Inflammatory macrophage treated with lipopolysaccharide for 4 hours (primary cell): ENCODE measurements around the gene RBM22.
A peak's percentile ranks its signal among the peaks of the same experiment; 100 is the strongest.
"Not testable (repeated sequence)": the region's sequence is repeated elsewhere in the genome, so short reads cannot be mapped to it uniquely, and the experiment has no call there.

Source experiments
- DNase-seq: peaks from one replicate; pipeline ENCODE4 v3.0.0-alpha.2; 2020

The RBM22 gene

GRCh38 chr5:150700594-150701377 is at the start of gene RBM22:
Gene RBM22, minus strand, starts transcription at chr5:150701062. Its CDS starts 77 bp downstream, at chr5:150700985.
- DNase-seq, result peak; percentile 92

DNA sequence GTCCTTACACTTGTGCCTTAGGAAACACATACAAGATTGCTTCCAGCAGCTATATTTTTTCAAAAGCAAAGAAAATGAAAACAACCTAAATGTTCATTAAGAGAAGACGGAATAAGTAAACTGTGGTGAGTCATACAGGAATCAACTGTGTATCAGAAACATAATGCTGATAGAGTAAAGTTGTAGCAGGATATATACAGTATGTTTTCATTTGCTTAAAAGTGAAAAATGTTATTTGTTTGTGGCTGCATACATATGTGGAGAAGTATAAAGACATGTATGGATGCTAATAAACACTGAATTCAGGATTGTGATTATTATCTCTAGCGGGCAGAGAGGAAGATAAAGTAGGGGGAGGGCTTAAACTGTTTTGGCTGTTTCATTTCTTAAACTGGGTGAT is 49.6 kb upstream of the RBM22 start:
- DNase-seq, result no peak

DNA sequence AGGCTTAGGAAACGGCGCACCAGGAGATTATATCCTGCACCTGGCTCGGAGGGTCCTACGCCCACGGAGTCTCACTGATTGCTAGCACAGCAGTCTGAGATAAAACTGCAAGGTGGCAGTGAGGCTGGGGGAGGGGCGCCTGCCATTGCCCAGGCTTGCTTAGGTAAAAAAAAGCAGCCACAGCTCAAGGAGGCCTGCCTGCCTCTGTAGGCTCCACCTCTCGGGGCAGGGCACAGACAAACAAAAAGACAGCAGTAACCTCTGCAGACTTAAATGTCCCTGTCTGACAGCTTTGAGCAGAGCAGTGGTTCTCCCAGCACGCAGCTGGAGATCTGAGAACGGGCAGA is 42.3 kb upstream of the RBM22 start:
- not testable (repeated sequence) for DNase-seq

GRCh38 chr5:150742455-150743141 is 41.7 kb upstream of the RBM22 start:
- DNase-seq, result peak; percentile 86

DNA sequence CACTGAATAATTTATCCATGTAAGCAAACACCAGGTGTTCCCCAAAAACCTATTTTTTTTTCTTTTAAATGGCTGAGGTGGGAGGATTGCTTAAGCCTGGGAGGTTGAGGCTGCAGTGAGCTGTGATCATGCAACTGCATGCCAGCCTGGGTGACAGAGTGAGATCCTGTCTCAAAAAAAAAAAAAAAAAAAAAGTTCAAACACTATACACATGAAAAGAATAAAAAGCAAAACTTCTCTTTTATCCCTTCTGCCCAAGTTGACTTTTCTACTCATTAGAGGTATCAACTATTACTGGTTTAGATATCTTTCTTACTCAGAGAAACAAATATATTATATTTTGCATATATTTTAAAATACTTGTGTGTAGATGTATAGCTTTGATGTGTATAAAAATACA is 40.1 kb upstream of the RBM22 start:
- no peak for DNase-seq

DNA sequence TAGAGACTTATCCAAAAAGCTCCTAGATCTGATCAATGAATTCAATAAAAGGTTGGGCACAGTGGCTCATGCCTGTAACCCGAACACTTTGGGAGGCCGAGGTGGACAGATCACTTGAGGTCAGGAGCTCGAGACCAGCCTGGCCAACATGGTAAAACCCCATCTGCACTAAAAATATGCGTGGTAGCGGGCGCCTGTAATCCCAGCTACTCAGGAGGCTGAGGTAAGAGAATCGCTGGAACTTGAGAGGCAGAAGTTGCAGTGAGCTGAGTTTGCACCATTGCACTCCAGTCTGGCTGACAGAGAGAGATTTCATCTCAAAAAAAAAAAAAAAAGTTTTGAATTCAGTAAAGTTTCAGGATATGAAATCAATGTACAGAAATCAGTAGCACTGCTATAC is 38.0 kb upstream of the RBM22 start:
- DNase-seq, result no peak

DNA sequence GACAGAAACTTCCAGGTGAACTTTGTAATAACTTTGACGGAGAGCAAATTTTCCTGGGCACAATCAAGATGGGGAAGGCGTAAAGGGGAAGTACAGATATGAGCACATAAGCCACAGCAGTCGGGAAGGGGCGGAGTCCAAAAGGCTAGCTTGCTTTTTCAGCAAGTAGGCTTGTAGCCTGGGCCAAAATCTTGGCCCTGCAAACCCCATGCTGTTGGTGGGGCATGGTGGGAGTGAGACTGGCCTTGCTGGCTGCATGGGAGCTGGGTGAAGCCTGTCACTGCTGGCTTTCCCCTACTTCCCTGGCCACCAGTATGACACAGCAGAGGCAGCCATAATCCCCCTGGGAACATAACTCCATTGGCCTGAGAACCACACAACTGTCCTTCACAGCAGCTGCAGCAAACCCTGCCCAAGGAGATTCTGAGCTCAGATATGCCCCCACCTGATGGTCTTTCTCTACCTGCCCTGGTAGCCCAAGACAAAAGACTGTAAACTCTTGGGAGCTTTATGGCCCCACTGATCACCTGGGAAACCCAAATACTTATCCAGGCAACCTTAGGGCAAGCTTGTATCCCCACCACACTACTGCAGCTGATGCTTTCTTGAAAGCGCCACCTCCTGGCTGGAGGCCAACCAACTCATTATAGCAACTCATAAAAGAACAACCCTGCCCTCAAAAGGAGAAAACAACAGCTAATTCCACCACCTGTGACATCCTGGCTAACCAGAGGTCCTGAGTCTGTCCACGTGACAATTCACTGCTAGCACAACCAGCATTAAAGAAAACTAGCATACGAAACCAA is 33.9 kb upstream of the RBM22 start:
- DNase-seq, result peak; percentile 94

GRCh38 chr5:150731669-150732242 is 30.9 kb upstream of the RBM22 start:
- DNase-seq, result peak; percentile 71

DNA sequence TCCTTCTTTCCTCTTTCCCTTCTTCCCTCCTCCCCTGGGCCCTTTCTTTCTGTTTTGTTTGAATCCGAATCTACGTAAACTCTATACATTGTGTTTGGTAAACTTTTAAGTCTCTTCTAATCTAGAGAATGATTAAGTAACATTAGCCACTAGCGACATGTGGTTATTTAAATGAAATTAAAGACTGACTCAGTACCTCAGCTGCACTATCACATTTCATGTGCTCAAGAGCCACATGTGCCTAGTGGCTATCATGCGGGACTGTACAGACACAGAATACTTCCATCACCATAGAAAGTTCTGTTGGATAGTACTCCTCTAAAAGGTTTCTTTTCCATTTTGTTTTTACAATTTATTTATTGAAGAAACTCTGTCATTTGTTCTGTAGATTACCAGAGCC is 29.0 kb upstream of the RBM22 start:
- DNase-seq, result no peak

- peak; percentile 12 for DNase-seq
These were observed 23.0 kb upstream of the RBM22 start for GRCh38 chr5:150723845-150724244.

DNA sequence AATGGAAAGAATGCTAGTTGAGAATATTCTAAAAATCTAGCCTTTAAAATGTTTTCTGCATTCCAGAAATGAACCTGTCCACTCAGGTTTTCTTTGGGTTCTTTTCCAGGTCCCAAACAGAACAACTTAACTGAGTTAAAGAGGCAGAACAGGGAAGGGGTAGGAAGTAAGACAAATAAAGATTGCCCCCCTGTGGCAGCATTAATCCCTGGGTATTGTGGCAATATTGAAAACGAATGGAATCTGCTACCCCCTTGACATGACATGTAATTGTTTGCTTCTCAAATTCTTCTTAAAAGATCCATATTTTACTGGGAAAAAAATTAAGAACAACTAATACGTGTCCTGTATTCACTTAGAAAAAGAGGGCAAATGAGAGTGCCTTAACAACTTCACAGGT is 9.3 kb upstream of the RBM22 start:
- DNase-seq, result peak; percentile 7

- DNase-seq, result no peak
These were observed 6.0 kb upstream of the RBM22 start for GRCh38 chr5:150706776-150707390.

DNA sequence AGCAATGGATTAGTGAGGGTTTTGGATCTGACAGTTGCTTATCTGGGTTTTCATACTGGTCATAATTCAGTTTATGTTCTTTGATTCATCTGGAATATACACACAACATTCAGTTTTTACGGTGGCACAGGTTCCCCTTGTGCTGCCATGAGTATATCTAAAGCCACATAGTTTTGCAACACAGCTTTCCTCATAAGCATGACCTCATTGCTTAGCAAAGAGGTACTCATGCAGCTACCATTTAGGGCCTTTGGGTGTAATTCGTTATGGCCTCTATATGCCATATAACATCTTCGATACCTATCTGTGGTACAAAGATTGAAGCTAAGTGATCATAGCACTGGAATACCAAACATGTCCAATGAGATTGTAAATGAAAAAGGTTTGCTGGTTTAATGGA is 2.9 kb upstream of the RBM22 start:
- DNase-seq, result peak; percentile 92

DNA sequence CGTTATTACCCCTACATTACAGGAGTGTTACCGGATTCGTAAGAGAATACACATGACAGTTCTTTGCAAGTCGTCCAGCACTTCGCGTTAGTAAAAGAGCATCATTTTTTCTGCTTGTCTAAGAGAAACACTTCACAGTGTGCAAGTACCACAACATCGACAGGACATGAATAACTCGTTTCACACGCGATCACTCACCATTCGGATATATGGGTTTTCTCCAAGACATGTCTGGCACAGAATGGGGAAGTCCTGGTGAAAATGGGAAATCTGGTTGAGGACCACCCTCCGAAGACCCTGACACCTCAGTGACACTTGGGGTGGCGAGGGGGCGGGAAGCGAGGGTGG is 642 bp downstream of the RBM22 start:
- no peak for DNase-seq

DNA sequence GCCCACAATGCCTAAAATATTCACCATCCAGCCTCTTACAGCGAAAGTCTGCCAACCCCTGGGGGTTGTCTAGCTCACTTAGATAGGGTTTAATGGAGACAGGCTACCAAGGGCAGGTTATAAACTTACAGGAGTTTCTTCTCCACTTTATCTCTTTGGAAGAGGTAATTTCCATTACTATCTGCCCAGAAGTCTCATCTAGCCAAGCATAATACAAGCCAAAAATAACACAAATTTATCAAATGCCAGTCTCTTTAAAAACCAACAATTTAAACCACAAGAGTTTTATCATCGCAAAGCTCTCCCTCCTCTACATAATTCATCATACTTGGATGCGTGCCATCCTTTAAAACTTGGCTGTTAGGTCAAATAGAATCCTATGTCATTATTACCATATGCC is 6.2 kb downstream of the RBM22 start:
- no peak for DNase-seq

DNA sequence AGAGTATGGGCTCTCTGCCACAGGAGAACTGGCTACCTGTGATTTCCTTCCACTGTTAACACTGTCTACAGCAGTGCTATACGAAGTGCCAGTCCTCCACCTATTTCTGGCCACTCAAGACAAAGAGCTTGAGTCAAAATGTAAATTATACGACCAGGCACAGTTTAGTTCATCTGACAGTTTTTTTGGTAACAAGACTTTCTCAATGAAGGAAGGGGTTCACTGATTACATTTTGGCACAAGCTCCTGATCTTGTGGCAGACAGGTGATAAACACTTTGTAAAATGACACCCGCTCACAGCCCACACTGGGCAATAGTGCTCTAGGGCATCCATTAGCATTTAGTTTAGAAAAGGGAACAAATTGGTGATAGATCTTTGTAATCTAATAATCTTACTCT is 8.6 kb downstream of the RBM22 start:
- no peak for DNase-seq

- no peak for DNase-seq
These were observed 10.1 kb downstream of the RBM22 start for GRCh38 chr5:150690760-150691159.

DNA sequence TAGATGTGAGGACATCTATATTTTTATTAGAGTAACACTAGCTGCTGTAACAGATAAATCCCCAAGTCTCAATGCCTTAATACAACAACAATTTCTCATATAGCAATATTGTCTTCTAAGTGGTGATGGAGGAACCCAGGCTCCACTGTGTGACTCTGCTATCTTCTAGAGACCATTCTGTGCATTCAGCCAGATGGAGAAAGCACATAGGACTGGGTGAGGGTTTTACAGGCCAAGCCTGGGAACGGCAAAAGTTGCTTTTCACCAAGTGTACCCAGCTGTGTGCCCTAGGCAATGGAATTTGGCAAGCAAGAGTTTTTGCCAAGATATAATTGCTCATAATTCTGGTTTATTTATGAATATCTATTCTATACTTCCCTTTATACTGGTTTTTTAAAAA is 11.7 kb downstream of the RBM22 start:
- DNase-seq, result no peak

DNA sequence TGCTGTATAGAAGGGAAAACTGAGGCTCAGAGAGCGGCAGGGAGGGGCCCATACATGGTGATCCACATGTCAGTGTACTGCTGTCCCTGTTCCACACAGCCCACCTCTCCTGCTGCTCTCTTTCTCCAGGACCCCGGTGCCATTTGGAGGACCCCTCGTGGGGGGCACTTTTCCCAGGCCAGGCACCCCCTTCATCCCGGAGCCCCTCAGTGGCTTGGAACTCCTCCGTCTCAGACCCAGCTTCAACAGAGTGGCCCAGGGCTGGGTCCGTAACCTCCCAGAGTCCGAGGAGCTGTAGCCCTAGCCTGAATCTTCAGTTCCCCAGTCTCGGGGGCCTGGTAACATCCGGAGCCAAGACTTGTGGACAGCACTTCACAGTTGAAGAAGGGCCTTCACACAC is 24.3 kb downstream of the RBM22 start:
- DNase-seq, result no peak

DNA sequence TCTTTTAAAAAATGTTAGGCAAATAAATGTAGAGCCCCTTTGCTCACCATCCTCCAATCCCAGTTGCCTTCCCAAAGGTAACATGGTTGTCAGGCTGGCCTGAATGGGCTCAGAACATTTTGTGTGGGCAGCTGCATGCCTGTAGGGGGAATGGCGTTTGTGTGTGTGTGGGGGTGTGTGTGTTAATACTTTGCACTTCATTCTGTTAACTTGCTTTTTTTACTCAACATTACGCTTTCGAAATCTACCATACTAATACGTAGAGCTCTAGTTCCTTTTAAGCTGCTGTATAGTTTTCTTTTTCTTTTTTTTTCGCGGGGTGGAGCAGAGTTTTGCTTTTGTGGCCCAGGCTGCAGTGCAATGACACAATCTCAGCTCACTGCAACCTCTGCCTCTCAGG is 25.8 kb downstream of the RBM22 start:
- peak; percentile 82 for DNase-seq

DNA sequence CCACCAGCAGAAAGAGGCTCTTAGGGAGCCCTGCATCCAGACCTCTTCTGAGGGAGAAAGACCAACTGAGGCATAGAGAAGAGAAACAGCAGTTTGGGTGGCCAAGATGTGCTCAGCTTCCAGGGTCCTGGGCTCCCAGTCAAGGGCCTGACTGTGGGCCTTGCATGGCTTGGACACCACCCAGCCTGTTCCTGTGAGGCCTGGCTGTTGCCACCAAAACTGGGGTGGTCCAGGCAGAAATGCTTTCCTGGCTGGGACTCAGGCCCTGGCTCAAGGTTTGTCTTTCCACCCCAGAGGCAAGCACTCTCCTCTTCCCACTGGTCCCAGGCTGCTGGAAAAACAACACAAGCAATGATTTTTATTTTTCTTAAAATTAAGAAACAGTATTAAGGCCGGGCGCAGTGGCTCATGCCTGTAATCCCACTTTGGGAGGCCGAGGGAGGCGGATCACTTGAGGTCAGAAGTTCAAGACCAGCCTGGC is 26.5 kb downstream of the RBM22 start:
- no peak for DNase-seq

DNA sequence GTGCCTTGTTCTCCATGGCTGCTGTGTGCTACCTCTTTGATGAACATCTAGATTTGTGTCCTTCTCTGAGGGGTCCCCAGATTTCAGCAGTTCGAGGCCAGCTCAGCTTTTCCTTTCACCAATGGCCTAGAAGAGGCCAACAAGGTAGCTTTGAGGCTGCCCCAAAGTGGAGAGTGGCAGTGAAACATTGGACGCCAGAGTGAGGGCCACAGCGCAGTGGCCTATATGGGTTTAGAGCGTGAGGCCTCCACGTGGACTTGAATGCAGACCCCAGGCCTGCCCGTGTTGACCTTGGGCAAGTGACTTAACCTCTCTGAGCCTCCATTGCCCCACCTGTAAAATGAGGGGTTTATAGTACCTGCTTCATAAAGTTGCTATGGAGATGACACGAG is 28.0 kb downstream of the RBM22 start:
- DNase-seq, result no peak
